Liver (tissue), 2 donors: ENCODE measurements around the gene ATL1.

Experiments used
- FOXA1 ChIP-seq: IDR thresholded peaks from 2 replicates; pipeline ENCODE4 v1.6.1; 2016; ENCODE audit warnings: antibody characterized with exemption
- RAD21 ChIP-seq, 2 donors: IDR thresholded peaks; 2 replicates each; pipeline ENCODE4 v1.6.1; 2016; ENCODE audit warnings: antibody characterized with exemption in 2 of 2, mild to moderate bottlenecking in 2 of 2
- donor health status: healthy.

DNA sequence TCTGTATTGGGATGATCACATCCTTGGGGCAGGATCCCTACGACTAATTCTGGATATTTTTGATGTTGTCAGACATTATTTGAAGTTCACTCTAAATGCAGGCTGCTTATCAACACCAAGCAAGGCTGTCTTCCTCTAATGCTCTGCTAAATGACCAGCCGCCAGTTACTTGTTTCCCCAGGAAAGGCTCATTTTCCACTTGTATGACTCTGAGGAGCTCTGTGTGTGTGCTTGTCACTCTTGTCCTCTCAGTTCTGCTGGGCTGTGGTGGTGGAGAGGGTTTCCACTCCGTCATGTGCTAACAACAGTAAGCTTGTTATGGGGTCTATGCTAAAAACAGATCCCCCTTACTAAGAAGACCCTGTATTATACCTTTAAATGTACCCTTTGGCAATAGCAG, 42.1 kb downstream of the ATL1 start:
- TF ChIP-seq RAD21 (IDR thresholded peaks at IDR 0.05), result no peak
- TF ChIP-seq FOXA1, result no peak
